Measurements from ENCODE around the gene PPP1R1A. TPM values are rescaled to one million over a fixed set of nuclear protein-coding genes. Genes with fewer than 3 reads are reported as not detected.

PPP1R1A gene
- total and polyA plus RNA-seq, 10 donors: 0.09 to 2.1 (median 0.41) TPM; not detected in 6

DNA sequence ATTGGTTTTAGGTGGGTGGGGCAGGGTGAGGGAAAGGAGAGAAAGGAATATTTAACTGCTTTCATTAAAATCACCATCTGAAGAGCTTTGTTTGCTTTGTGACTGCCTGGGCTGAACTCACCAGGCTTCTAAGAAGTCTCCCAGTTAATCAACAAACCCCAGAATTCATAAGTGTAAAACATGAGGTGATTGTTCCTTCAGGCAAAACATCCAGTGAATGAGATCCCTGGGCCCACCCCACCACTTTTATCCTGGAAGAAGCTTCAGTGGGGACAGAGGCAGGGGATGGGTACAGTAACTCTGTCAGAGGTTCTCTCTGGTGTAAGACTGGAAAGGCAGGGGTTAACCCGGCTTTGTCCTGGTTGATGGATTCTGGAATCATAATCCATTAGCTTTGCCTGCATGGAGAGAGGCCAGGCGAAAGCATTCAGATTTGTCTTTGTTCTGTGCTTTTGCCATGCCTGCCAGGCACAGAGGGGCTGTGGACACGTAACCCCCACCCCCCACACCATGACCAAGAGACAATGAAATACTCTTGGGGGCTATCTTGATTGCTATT, 22.4 kb downstream of the PPP1R1A start:
- 68 to 82% (median 76%) methylated on average over 3 of the region's 3 CpGs for WGBS, 5 donors
- no peak for TF ChIP-seq POLR2AphosphoS5 (IDR thresholded peaks at IDR 0.05)
- no peak for TF ChIP-seq POLR2A (IDR thresholded peaks at IDR 0.05)
- TF ChIP-seq CTCF (IDR thresholded peaks at IDR 0.05 in 8 of 11, conservative IDR thresholded peaks at IDR 0.05 in 3 of 11): no peak
- H3K4me3 ChIP-seq: no peak overlapping the region
- no peaks in the 10 kb centered on the region for H3K27me3 ChIP-seq (replicated peaks in 1 of 7)
- H3K9me3 ChIP-seq: no peaks in the 10 kb centered on the region
- H3K4me1 ChIP-seq: peaks cover 0 to 5% (median 3%) of the 10 kb centered on the region in 6 donors
- no peak for DNase-seq
- H3K27ac ChIP-seq: no peak overlapping the region
- intact Hi-C loops (cut with DNase I; ENCODE audit: low total_unique reads): no loop called here
- H3K36me3 ChIP-seq: peaks cover 0 to 35% (median 0%) of the 10 kb centered on the region in 6 donors

DNA sequence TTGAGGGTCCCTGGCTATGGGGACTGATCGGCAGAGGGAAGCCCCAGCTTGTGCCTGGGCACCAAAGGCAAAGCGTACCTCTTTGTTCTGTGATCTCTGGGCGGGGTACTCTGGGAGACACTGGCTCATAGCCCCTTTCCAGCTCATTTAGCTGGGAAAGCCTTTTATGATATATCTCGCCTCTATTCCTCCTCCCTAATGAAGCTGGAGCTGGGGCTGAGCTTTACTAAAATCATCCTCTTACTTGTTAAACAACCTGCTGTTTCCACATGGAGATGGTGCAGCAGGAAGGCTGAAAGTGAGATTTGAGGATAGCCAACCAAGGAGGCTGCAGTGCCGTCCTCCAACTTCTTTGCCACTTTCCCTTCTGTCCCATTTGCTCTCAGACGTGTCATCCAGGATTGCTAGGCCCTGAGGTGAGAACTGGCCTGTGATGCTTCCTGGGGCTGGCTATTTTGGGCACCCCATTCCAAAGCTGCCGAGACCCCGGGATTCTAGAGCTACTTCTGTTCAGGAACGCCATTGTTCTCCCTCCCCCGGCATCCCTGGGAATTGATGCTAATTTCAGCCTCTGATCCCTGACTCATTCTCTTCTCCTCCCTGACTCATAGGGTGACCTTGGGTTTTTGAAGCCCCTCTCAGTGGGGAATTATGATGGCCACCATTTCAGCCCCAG, 23.0 kb downstream of the PPP1R1A start:
- intact Hi-C loops (cut with DNase I; ENCODE audit: low total_unique reads): no loop called here
- no peaks in the 10 kb centered on the region for H3K9me3 ChIP-seq
- peaks cover 0 to 11% (median 8%) of the 10 kb centered on the region in 6 donors for H3K4me1 ChIP-seq
- WGBS, 5 donors: 76 to 90% (median 79%) methylated on average over 10 of the region's 10 CpGs
- no peak overlapping the region for H3K27ac ChIP-seq
- H3K4me3 ChIP-seq: no peak overlapping the region
- no peak for DNase-seq
- H3K27me3 ChIP-seq (replicated peaks in 1 of 7): no peaks in the 10 kb centered on the region
- peaks cover 0 to 31% (median 0%) of the 10 kb centered on the region in 6 donors for H3K36me3 ChIP-seq
- TF ChIP-seq POLR2AphosphoS5 (IDR thresholded peaks at IDR 0.05) (no peak), CTCF (IDR thresholded peaks at IDR 0.05 in 8 of 11, conservative IDR thresholded peaks at IDR 0.05 in 3 of 11) (no peak), POLR2A (IDR thresholded peaks at IDR 0.05) (no peak)

- DNase-seq: no peak
- WGBS, 5 donors: 58 to 81% (median 73%) methylated on average over 5 of the region's 5 CpGs
These were observed 23.7 kb downstream of the PPP1R1A start for GRCh38 chr12:54564768-54565167.

More at GRCh38 chr12:54564768-54565167, 23.7 kb downstream of the PPP1R1A start:
- TF ChIP-seq CTCF (IDR thresholded peaks at IDR 0.05 in 8 of 11, conservative IDR thresholded peaks at IDR 0.05 in 3 of 11) (no peak), POLR2AphosphoS5 (IDR thresholded peaks at IDR 0.05) (no peak), POLR2A (IDR thresholded peaks at IDR 0.05) (no peak)
- H3K9me3 ChIP-seq: no peaks in the 10 kb centered on the region
- H3K4me1 ChIP-seq: peaks cover 0 to 17% (median 12%) of the 10 kb centered on the region in 6 donors
- no peaks in the 10 kb centered on the region for H3K27me3 ChIP-seq (replicated peaks in 1 of 7)
- no peak overlapping the region for H3K27ac ChIP-seq
- peaks cover 0 to 26% (median 0%) of the 10 kb centered on the region in 6 donors for H3K36me3 ChIP-seq
- intact Hi-C loops (cut with DNase I; ENCODE audit: low total_unique reads): no loop called here
- H3K4me3 ChIP-seq: no peak overlapping the region
